Inflammatory macrophage (primary cell): ENCODE data around the gene HNRNPA0.
A peak's percentile ranks its signal among the peaks of the same experiment; 100 is the strongest.
"Not testable (repeated sequence)": the region's sequence is repeated elsewhere in the genome, so short reads cannot be mapped to it uniquely, and the experiment has no call there.

Experiments
- DNase-seq, 2 donors: peaks; one replicate each; pipeline ENCODE4 v3.0.0-alpha.2; 2020 to 2022
- total RNA-seq, 18 experiments: gene quantifications; one replicate each; lab custom pipeline; 2026; ENCODE audit warnings: mixed read lengths in 6 of 18, inconsistent platforms in 2 of 18; lab: John Stamatoyannopoulos, UW

HNRNPA0 gene
- 27.9 to 73.4 (median 61.3) reads per million in 18 experiments for total RNA-seq

GRCh38 chr5:137754188-137754960 is at the start of gene HNRNPA0:
Gene HNRNPA0, minus strand, starts transcription at chr5:137754363. Its CDS starts 297 bp downstream, at chr5:137754066.
- DNase-seq: peak; percentile 98 to 99

GRCh38 chr5:137802282-137803210 is 48.4 kb upstream of the HNRNPA0 start:
- DNase-seq: no peak

- DNase-seq: no peak
Measured at GRCh38 chr5:137800700-137801411, 46.7 kb upstream of the HNRNPA0 start.

- no peak for DNase-seq
Measured at GRCh38 chr5:137796279-137796678, 42.1 kb upstream of the HNRNPA0 start.

- no peak for DNase-seq
Measured at GRCh38 chr5:137794863-137795262, 40.7 kb upstream of the HNRNPA0 start.

GRCh38 chr5:137792303-137792702 is 38.1 kb upstream of the HNRNPA0 start:
- DNase-seq: no peak

- no peak for DNase-seq
Measured at GRCh38 chr5:137791799-137792198, 37.6 kb upstream of the HNRNPA0 start.

- DNase-seq: no peak
Measured at GRCh38 chr5:137791387-137791786, 37.2 kb upstream of the HNRNPA0 start.

GRCh38 chr5:137788560-137788959 is 34.4 kb upstream of the HNRNPA0 start:
- not testable (repeated sequence) for DNase-seq

- DNase-seq: no peak
Measured at GRCh38 chr5:137782984-137783536, 28.9 kb upstream of the HNRNPA0 start.

- no peak for DNase-seq
Measured at GRCh38 chr5:137782055-137782454, 27.9 kb upstream of the HNRNPA0 start.

- DNase-seq: peak; percentile 10 to 31
Measured at GRCh38 chr5:137778772-137779564, 24.8 kb upstream of the HNRNPA0 start.

GRCh38 chr5:137767937-137768336 is 13.8 kb upstream of the HNRNPA0 start:
- DNase-seq: not testable (repeated sequence)

- peak in 1 of 2 donors; percentile 29 for DNase-seq
Measured at GRCh38 chr5:137761566-137761965, 7.4 kb upstream of the HNRNPA0 start.

- no peak for DNase-seq
Measured at GRCh38 chr5:137760719-137761516, 6.8 kb upstream of the HNRNPA0 start.

- DNase-seq: no peak
Measured at GRCh38 chr5:137760294-137760693, 6.1 kb upstream of the HNRNPA0 start.

- DNase-seq: peak in 1 of 2 donors; percentile 11
Measured at GRCh38 chr5:137758715-137759306, 4.6 kb upstream of the HNRNPA0 start.

GRCh38 chr5:137758121-137758520 is 4.0 kb upstream of the HNRNPA0 start:
- DNase-seq: no peak

- DNase-seq: no peak
Measured at GRCh38 chr5:137757634-137758033, 3.5 kb upstream of the HNRNPA0 start.
